CD4-positive, alpha-beta T cell treated with Interleukin-4 for 1 hour (primary cell): ENCODE data around the gene GRM5.
A peak's percentile ranks its signal among the peaks of the same experiment; 100 is the strongest.
"Not testable (repeated sequence)": the region's sequence is repeated elsewhere in the genome, so short reads cannot be mapped to it uniquely, and the experiment has no call there.

Source experiments
- DNase-seq, 2 donors: peaks; one replicate each; pipeline ENCODE4 v3.0.0-alpha.2; 2020 to 2022

The GRM5 gene

GRCh38 chr11:88535916-88536547 lies 529.8 kb downstream of the GRM5 start:
- no peak for DNase-seq

GRCh38 chr11:88535266-88535665 lies 530.5 kb downstream of the GRM5 start:
- no peak for DNase-seq

GRCh38 chr11:88534706-88535105 lies 531.1 kb downstream of the GRM5 start:
- not testable (repeated sequence) for DNase-seq

- no peak for DNase-seq
These were observed 531.6 kb downstream of the GRM5 start for GRCh38 chr11:88534185-88534584.

- no peak for DNase-seq
These were observed 532.8 kb downstream of the GRM5 start for GRCh38 chr11:88533001-88533400.

- no peak for DNase-seq
These were observed 534.0 kb downstream of the GRM5 start for GRCh38 chr11:88531831-88532230.

GRCh38 chr11:88529426-88529825 lies 536.4 kb downstream of the GRM5 start:
- no peak for DNase-seq

GRCh38 chr11:88523386-88524071 lies 542.3 kb downstream of the GRM5 start:
- no peak for DNase-seq

GRCh38 chr11:88522624-88523385 lies 543.0 kb downstream of the GRM5 start:
- DNase-seq = no peak

GRCh38 chr11:88521799-88522201 lies 544.0 kb downstream of the GRM5 start:
- DNase-seq = no peak

GRCh38 chr11:88521399-88521798 lies 544.4 kb downstream of the GRM5 start:
- no peak for DNase-seq

- no peak for DNase-seq
These were observed 545.4 kb downstream of the GRM5 start for GRCh38 chr11:88520391-88520790.

GRCh38 chr11:88515002-88515401 lies 550.8 kb downstream of the GRM5 start:
- DNase-seq = no peak

- DNase-seq = no peak
These were observed 554.8 kb downstream of the GRM5 start for GRCh38 chr11:88511006-88511405.

GRCh38 chr11:88508759-88509581 lies 556.8 kb downstream of the GRM5 start:
- peak in 1 of 2 donors; percentile 1 for DNase-seq

GRCh38 chr11:88508418-88508758 lies 557.4 kb downstream of the GRM5 start:
- DNase-seq = no peak

GRCh38 chr11:88507771-88508417 lies 557.9 kb downstream of the GRM5 start:
- no peak for DNase-seq

GRCh38 chr11:88501541-88501940 lies 564.2 kb downstream of the GRM5 start:
- no peak for DNase-seq

GRCh38 chr11:88495836-88496235 lies 569.9 kb downstream of the GRM5 start:
- DNase-seq = no peak

GRCh38 chr11:88494848-88495247 lies 570.9 kb downstream of the GRM5 start:
- no peak for DNase-seq

- DNase-seq = no peak
These were observed 574.1 kb downstream of the GRM5 start for GRCh38 chr11:88491674-88492073.

GRCh38 chr11:88489030-88489429 lies 576.8 kb downstream of the GRM5 start:
- DNase-seq = no peak

- no peak for DNase-seq
These were observed 578.1 kb downstream of the GRM5 start for GRCh38 chr11:88487646-88488045.
